Vagina (tissue), 2 donors: ENCODE measurements around the gene NPAS1.

Experiments used
- POLR2A ChIP-seq, 2 donors: fragments of 450-650 bp; IDR thresholded peaks; one replicate each; pipeline ENCODE4 v1.6.1; 2017; ENCODE audit warnings: antibody characterized with exemption in 2 of 2, mild to moderate bottlenecking in 2 of 2, moderate library complexity in 2 of 2
- TF ChIP-seq, protein P1 (sequence below), 3 experiments: fragments of 450-650 bp in 2 of 3; fragments of 200-600 bp in 1 of 3; sonication (generic) in 1 of 3; IDR thresholded peaks; one replicate each; pipeline ENCODE4 v1.5.1; 2017 to 2019; ENCODE audit warnings: antibody characterized with exemption in 3 of 3, mild to moderate bottlenecking in 2 of 3, moderate library complexity in 2 of 3

- TF ChIP-seq, protein P1, sequence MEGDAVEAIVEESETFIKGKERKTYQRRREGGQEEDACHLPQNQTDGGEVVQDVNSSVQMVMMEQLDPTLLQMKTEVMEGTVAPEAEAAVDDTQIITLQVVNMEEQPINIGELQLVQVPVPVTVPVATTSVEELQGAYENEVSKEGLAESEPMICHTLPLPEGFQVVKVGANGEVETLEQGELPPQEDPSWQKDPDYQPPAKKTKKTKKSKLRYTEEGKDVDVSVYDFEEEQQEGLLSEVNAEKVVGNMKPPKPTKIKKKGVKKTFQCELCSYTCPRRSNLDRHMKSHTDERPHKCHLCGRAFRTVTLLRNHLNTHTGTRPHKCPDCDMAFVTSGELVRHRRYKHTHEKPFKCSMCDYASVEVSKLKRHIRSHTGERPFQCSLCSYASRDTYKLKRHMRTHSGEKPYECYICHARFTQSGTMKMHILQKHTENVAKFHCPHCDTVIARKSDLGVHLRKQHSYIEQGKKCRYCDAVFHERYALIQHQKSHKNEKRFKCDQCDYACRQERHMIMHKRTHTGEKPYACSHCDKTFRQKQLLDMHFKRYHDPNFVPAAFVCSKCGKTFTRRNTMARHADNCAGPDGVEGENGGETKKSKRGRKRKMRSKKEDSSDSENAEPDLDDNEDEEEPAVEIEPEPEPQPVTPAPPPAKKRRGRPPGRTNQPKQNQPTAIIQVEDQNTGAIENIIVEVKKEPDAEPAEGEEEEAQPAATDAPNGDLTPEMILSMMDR (IDR thresholded peaks at IDR 0.05), result no peak
- no peak for TF ChIP-seq POLR2A (IDR thresholded peaks at IDR 0.05)
Measured at GRCh38 chr19:47022140-47022536, 2.5 kb downstream of the NPAS1 start.
